HG02943 (cell line): Measurements from ENCODE around the gene EIF3L.
A peak's percentile ranks its signal among the peaks of the same experiment; 100 is the strongest.

Source experiments
- ATAC-seq: cut with Tn5 transposase; IDR thresholded peaks from one replicate; pipeline ENCODE4 v1.9.1; 2021; ENCODE audit warnings: mild to moderate bottlenecking, low read depth, moderate library complexity; ENCODE audit not compliant: unreplicated experiment

EIF3L gene

GRCh38 chr22:37816543-37817180 is 32.6 kb upstream of the EIF3L start:
- no peak for ATAC-seq

- ATAC-seq, result no peak
Measured at GRCh38 chr22:37817705-37818408, 31.4 kb upstream of the EIF3L start.

- no peak for ATAC-seq
Measured at GRCh38 chr22:37818409-37819104, 30.7 kb upstream of the EIF3L start.

- no peak for ATAC-seq
Measured at GRCh38 chr22:37819105-37819433, 30.1 kb upstream of the EIF3L start.

GRCh38 chr22:37820350-37820749 is 28.9 kb upstream of the EIF3L start:
- ATAC-seq, result no peak

GRCh38 chr22:37822079-37822833 is 27.0 kb upstream of the EIF3L start:
- no peak for ATAC-seq

GRCh38 chr22:37823134-37823985 is 25.9 kb upstream of the EIF3L start, which contains the start of gene GALR3:
GALR3 (plus strand) TSS chr22:37823382; CDS start chr22:37823407, 25 bp downstream.
- ATAC-seq, result no peak

GRCh38 chr22:37824674-37825641 is 24.3 kb upstream of the EIF3L start:
- no peak for ATAC-seq

- no peak for ATAC-seq
Measured at GRCh38 chr22:37827056-37827455, 22.2 kb upstream of the EIF3L start.

- no peak for ATAC-seq
Measured at GRCh38 chr22:37830093-37830842, 19.0 kb upstream of the EIF3L start.

GRCh38 chr22:37831472-37831871 is 17.7 kb upstream of the EIF3L start:
- ATAC-seq, result no peak

- ATAC-seq, result no peak
Measured at GRCh38 chr22:37832022-37832857, 17.0 kb upstream of the EIF3L start.

GRCh38 chr22:37842015-37842793 is 7.0 kb upstream of the EIF3L start:
- no peak for ATAC-seq

- peak; percentile 26 for ATAC-seq
Measured at GRCh38 chr22:37843741-37844089, 5.5 kb upstream of the EIF3L start.

- ATAC-seq, result no peak
Measured at GRCh38 chr22:37844904-37845329, 4.3 kb upstream of the EIF3L start.

GRCh38 chr22:37846433-37846832 is 2.8 kb upstream of the EIF3L start:
- no peak for ATAC-seq
